Left cardiac atrium (tissue), 4 donors: Measurements from ENCODE around the gene KCNJ10. TPM values are rescaled to one million over a fixed set of nuclear protein-coding genes. Genes with fewer than 3 reads are reported as not detected.

Experiments used
- ATAC-seq, 2 donors: fragments of 200-7000 bp; cut with Tn5 transposase; one replicate each; pipeline ENCODE4 v1.9.1; 2020; ENCODE audit warnings: mild to moderate bottlenecking in 2 of 2, moderate library complexity in 2 of 2
- DNase-seq: peaks from one replicate; pipeline ENCODE4 v3.0.0-alpha.2; 2020
- intact Hi-C, 2 donors: fragments of 100-400 bp; cut with DNase I; formaldehyde crosslinking; loops; one replicate each; pipeline versions ENCODE4 v1.14.1 to v1.15.1; 2022 to 2023
- total RNA-seq, 2 donors: library from RNA; stranded (reverse); fragmentation: NEBNext Ultra II Directional; extraction: Animal tissue kit (Norgen Biotek cat#: 25700); gene quantifications; one replicate each; pipeline ENCODE4 v1.2.1, GENCODE V29; 2021
- donor health status: DM: no; HTN: yes; CAD: no.
- donor health status: DM: no; HTN: yes; CAD: no; lungs with severe emphysema.
- donor health status: DM: yes; HTN: yes; CAD: no.
- donor health status: Dilated cardiomyopathy.

The KCNJ10 gene
- total RNA-seq, 2 donors from 2014 or later, result 0.05 to 0.15 TPM

DNA sequence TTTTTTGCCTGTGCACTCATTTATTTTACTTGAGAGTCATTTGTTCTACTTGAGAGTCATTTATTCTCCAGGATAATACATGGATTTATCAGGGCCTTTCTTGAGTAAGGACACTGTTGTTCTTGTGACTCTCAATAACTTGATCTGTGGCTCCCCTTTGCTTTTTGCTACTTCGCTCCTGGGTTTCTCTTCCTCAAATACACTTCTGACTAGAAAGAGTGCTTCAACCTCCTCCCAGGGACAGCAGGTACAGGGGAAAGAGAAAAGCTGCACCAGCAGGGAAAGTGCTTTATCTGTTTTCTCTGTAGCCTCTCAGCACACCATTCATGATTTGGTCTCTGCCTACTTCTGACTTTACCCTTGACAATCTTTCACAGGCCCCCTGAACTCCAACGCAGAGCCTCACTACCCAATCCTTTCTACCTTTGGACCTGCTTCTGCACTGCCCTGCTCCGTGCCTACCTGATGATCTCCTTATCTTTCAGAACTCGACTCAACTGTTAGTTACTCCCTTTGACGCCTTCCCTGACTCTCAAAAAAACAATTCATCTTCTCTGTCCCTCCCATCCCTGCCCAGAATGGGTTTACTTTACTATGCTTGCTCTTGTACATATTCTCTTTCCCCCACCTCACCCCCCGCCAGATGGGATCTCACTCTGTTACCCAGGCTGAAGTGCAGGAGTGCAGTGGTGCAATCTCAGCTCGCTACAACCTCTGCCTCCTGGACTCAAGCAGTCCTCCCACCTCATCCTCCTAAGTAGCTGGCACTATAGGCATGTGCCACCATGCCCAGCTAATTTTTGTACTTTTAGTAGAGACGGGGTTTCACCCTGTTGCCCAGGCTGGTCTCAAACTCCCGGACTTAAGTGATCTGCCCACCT lies 22.6 kb downstream of the KCNJ10 start:
- DNase-seq (no peak), ATAC-seq (no peak)
- intact Hi-C loops, result no loop called here

DNA sequence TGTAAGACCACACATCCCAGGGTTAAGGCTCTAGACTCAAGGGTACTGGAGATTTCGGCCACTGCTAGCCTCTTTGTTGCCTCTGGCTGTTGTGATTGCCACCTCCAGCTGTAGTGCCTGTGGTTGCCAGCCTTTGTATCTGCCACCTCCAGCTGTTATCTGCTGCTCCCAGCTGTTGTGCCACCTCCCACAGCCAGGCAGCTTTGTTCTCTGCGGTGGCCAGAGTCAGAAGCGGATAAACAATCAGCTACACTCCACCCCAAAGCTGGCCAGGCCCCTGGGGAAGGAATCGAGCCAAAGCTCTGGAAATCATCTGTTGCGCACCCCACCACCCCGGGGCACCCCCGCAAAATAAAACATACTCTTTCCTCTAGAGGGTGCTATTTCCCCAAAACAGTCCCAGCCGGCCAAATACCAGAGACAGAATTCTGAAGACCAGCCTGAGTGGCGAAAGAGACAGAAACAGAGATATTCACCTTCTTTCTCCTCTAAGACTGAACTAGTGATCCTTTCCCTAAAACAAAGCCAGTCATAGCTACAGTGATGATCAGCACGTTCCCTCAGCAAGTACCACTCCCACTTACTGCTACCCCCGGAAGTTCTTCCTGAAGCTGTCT lies 23.4 kb downstream of the KCNJ10 start:
- ATAC-seq (peak; percentile 85 to 90), DNase-seq (peak; percentile 50)
- intact Hi-C loops, result no loop called here

DNA sequence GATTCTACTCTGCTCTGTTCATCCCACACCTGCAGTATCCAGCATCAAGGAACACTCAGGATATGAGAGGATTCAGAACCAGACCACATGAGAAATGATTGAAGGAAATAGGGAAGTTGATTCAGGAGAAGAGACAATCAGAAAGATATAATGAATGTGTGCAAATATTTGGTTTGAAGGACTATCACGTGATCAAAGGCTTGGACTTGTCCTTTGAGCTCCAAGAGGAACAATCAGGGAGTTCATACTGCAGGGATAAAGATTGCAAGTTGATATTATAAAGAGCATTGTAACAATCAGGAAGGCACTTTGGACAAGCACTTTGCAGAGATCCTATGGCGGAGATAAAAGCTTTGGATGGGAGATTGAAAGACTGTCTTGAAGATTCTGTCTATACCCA lies 24.3 kb downstream of the KCNJ10 start:
- DNase-seq (no peak), ATAC-seq (no peak)
- intact Hi-C loops, result no loop called here

DNA sequence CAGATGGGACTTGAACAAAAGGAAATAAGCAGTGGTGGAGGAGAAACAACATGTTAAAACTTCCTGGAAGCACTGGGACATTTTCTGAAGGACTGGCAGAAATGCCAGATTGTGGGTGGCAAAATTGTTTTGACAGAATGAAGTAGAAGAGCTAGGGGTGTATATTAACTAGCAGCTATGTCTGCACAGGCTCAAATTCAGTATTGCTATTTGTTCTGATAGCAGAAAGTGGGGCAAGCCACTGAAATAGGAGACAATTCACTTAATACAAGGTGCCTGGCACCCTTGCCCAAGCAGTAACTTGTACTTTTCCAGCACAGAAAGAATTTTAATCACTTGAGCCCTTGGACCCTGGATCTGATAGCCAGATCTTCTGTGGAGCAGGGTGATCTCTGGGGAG lies 26.4 kb downstream of the KCNJ10 start:
- DNase-seq (no peak), ATAC-seq (no peak)
- intact Hi-C loops, result no loop called here

DNA sequence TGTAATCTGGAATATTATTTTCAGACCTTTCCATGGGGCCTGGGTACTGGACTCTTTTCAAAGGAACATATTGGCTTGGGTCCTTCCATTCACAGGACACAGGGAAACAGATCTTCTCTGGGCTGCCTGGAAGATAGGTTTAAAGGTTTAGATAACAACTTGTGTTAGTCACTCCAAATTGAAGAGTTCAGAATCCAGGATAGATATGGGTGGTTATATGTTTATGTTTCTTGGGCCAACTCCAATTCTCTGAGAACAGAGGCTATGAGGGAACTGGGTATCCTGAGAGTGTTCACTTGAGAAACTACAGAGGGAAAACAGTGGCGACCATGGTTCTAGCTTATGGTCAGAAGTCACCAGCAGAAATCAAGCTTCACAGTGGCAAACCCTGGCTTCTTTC lies 29.5 kb downstream of the KCNJ10 start:
- ATAC-seq (no peak), DNase-seq (no peak)
- intact Hi-C loops, result no loop called here

DNA sequence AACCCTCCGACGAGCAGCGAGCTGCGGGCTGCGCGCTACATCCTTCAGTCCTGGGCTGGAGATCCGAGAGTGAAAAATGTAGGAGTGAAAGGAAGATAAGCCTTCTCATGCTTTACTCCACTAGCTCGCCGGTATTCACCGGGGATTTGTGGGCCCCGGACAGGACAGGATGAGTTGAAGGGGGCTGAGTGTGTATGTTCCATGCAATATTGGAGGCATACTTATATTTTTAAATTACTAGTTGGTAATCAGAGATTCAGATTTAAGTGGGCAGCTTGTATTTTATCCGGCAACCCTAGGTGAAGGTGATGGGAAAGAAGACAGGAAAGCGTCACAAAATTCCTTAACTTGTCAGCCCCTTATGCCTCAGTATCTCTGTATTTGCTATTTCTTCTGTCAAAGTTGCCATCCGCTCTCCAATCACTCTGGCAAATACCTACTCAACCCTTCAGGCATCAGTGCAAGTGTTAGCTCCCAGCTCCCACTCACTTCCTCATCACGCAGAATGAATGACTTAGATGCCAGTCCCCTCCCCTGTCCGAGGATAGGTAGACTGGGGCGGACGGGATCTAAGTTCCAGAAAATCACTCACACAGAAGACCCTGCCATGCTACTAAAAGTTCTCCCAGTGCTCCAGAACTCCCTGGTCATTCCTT lies 37.7 kb downstream of the KCNJ10 start:
- DNase-seq (no peak), ATAC-seq (peak in 1 of 2 donors; percentile 58)
- intact Hi-C loops, result no loop called here

DNA sequence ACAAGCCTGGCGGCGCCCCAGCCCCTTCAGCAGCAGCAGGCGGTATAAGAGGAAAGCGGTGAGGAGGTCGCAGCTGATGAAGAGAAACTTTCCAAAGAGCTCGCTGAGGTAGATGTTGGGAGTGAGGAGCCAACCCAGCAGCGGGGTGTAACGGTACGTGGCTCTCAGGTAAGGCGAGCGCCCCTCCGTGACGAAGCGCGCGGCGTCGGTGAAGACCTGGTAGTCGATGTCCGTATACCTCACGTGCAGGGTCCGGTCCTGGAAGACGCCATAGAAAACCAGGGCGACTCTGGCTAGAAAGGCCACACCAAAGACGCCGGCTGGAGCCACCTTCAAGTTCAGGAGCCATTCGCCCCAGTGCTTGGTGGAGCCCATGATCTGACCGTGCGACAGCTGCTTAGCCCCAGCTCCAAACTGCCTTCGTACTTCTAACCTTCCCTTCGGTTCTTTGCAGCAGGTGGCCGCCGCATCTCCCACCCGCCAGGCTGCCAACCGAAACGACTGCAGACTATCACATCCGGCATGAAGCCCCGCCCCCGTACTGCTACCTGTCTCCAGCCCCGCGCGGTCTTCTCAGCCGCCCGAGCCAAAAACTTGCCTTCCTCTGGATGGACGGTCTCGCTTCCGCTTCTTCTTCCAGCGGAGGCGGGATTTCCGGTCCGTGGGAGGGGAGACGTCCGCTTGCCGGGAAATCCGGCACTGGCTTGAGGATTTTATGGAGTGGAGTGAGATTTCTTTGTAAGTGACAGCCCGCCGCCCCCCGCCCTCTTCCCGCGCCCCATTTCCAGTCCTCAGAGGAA lies 38.4 kb downstream of the KCNJ10 start, which contains the start of gene PIGM:
Gene PIGM (minus strand): TSS at position 626 of the 800 bp plus-strand sequence. CDS start 251 bp downstream, at position 375.
- intact Hi-C loops, result no loop called here
- ATAC-seq, result peak; percentile 97 to 98
- DNase-seq, result peak; percentile 96

DNA sequence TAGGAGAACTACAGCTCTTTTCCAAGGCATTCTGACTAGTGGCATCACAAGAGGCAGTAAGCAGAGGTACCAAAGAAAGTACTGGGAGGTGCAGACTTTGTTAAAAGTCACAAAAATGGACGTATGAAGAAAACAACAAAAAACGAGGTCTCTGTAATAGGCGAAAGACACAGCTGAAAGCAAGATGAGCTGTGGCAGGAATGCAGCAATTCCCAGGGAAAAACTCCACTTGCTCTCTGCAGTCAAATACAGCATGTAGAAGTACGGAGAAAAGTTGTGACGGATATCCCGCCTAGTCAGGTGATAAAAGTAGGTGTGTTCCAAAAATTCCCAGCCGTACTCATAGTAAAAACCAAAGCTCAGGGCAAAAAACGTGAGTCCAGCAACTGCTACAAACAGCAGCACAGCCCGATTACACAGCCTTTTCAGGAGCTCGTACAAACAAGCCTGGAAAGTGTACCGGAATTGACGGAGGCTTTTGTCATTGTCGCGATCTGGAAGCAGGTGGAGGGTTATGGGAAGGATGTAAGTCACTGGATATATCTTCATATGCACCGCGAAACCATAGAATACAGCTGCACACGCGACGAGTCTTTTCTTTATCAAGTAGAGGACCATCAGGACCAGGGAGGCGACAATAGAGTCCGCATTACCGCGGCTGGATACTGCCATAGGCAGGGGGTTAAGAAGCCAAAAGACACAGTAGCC lies 39.1 kb downstream of the KCNJ10 start:
- peak in 1 of 2 donors; percentile 40 for ATAC-seq
- DNase-seq, result no peak
- intact Hi-C loops, result no loop called here

DNA sequence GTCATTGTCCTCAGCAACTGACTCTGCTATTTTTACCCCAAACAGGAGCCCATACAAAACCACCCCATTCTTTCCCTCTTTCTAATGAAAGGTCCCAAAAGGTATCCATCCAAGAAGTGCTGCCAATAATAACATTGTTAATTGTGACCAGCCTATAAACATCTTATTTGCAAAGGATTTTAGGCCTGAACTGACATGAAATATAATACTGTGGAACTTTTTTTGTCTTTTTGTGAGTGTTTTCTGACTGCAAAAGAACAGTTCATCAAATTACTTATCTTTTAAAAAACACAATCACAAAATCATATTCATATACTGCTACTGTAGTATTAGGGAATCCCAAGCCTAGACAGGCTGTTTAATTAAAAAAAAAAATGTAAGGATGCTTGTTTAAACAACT lies 41.5 kb downstream of the KCNJ10 start:
- DNase-seq (no peak), ATAC-seq (no peak)
- intact Hi-C loops, result no loop called here

DNA sequence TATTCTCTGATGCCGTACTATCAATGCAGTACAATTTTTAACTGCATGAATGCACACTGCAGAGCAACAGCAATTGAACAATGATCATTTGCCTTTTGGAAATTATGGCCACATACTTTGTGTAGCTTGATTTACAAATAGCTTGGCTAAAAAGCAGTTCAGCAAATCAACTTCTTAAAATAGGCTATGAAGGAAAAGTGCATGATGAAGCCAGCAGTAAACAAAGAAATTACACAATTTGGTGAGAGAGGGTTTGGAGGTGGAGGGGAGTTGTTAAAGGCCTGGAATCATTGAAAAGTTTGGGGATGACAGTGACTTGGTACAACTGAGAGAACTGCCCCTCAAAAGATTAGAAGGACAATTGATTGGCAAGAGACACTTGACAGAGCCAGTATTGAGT lies 44.6 kb downstream of the KCNJ10 start:
- intact Hi-C loops, result no loop called here
- ATAC-seq (no peak), DNase-seq (no peak)

DNA sequence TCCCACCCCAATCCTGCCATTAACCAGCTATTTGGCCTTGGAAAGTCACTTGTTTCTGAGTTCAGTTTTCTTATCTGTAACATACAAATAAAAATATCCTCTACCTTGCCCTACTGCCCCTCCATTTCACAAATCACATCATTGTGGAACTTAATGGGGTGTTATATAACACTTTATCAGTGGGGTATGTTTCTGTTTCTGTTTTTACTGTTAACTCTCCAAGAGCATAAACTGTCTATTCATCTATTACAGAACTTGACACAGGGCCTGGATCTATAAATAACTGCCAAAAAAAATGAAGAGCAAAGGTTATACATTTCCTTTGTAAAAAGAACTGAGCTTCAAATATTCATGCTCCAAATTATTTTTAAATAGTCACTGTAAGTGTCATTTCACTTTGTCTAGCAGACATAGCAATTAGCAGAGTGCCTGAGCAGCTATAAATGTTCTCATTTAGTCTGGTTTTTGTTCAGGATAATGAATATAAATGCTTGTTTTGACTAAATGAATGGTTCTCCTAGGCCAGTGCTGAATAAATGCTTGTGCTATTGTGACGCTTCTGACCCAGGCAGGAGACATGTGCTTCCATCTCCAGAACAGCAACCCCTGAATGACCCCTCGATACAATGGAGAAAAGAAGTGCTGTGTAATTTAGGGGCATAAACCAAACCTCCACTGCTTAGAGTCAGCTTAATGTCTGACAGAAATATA lies 45.6 kb downstream of the KCNJ10 start:
- ATAC-seq (peak in 1 of 2 donors; percentile 51), DNase-seq (no peak)
- intact Hi-C loops, result no loop called here

DNA sequence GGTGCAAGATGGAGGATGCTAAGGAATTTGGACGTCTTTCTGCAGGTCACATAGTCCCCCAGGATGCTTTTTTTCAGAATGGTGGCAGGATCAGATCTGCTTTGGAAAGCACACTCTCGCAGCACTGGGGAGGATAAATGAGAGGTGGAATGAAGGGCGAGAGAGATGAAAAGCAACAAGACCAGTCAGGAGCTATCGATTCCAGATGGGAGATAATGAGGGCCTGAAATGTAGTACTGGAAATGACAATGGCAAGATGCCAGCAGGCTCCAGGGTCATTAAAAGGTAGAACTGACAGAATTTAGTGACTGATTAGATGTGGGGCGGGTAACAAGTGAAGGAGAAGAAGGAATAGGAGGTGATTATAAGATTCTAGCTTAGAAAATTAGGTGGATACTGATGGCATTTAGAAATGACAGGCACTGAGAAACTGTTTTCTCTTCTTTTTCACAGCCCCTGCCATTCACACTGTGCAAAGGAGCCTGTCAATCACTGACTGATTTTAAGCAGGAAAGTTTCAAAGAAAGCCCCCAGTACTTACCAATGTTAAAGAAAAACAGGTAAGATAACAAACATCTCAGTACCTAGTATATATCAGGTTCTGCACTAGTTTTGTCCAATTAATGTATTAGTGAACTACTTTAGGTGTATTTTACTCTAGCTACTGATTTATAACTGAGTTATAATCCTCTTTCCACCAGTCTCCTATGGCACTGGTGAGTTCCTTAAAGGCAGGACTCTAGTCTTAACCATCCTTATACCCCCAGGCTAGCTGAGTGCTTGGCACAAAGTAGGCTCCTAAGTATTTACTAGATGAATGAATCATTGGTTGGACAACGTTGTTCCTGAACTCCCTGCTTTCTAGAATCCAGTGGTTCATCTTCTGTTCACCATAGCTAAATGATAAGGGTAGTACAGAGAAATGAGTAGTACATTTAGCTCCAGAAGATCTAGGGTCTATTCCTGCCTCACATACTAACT lies 47.3 kb downstream of the KCNJ10 start:
- ATAC-seq (peak in 1 of 2 donors; percentile 23), DNase-seq (no peak)
- intact Hi-C loops, result no loop called here

DNA sequence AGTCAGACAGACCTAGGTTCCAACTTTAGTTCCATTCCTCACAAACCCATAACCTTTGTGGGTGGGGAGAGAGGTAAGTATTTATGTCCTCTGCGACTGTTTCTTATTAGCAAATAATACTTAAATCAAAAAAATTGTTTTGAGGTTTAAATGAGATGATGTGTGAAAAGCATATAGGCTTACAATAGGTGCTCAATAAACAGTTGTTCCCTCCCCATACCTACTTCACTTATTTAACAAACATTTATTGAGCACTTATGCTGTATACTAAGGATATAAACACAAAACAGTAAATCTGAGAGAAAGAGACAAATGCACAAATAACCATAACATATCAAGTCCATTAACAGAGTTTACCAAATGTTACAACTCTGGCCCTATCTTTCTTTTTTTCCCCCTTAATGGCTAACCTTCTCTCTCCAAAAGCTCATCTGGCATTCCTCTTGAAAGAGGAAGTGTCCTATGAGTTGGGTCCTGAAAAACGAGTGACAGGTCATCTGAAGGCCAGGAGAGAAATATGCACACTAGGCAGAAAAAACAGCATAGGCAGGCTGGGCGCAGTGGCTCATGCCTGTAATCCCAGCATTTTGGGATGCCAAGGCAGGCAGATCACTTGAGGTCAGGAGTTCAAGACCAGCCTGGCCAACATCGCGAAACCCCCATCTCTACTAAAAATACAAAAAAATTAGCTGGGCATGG lies 48.4 kb downstream of the KCNJ10 start:
- no peak for DNase-seq
- intact Hi-C loops, result no loop called here
- no peak for ATAC-seq

DNA sequence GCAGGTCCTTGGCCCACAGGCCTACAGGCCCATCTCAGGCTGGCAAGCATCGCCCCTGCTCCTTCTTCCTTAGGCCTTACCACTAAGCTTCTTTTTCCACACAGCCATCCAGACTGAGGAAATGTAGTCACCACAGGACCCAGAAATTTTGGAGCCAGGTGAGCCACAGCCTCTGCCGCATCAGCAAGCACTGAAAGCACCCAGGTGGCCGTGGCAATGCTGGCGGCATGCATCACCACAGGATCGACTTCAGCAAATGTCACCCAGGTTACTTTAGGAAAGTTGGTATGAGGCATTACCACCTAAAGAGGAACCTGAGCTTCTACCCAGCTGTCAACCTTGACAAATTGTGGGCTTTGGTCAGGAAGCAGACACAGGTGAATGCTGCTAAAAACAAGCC lies 49.8 kb downstream of the KCNJ10 start:
- intact Hi-C loops, result no loop called here
- DNase-seq (no peak), ATAC-seq (no peak)

DNA sequence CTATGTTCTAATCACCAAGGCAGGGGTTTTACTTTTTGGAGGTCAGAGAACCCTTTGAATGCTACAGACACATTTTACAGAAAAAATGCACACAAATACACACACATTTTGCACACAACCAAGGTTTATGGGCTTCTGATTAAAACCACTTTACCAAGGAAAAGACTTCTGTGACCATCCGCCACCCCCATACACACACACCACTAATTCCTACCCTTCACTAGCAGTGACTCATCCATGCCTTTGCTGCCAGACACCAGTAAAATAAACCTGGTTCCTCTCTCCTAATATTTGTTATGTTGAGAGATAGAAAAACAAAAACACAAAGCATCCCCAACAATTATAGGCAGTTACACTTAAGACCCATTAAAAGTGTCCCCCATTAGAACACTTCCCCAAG lies 51.1 kb downstream of the KCNJ10 start:
- ATAC-seq, result peak in 1 of 2 donors; percentile 64
- no peak for DNase-seq
- intact Hi-C loops, result no loop called here

DNA sequence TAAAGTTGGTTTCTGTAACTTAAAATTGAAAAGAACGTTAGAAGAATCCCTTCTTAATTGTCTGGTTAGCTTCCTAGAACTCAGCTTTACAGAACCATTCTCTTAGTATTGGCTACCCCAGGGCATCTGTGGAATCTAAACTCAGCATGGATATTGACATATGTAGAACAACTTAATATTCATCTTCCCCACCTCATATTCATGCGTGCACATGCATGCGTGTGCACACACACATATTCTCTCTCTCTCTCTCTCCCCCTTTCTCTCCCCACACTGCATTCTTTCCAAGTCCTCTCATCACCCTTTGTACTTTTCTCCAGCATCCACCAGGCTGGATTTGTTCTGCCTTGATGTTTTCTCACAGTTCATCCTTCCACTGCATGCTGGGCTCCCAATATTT lies 51.6 kb downstream of the KCNJ10 start:
- intact Hi-C loops, result no loop called here
- DNase-seq, result no peak
- ATAC-seq, result no peak
